ENCODE data around the gene NINJ1.

- TF ChIP-seq JUN (CRISPR knock-in tag; IDR thresholded peaks at IDR 0.05) (no peak), NFE2L1 (CRISPR knock-in tag; IDR thresholded peaks at IDR 0.05) (no peak), IRF1 (CRISPR knock-in tag; IDR thresholded peaks at IDR 0.05) (no peak), CTCF (IDR thresholded peaks at IDR 0.05) (no peak), SOX15 (CRISPR knock-in tag; IDR thresholded peaks at IDR 0.05) (no peak), USF2 (CRISPR knock-in tag; IDR thresholded peaks at IDR 0.05) (no peak), CBFB (CRISPR knock-in tag; IDR thresholded peaks at IDR 0.05; ENCODE audit: low read depth) (no peak), MAX (CRISPR knock-in tag; IDR thresholded peaks at IDR 0.05) (no peak), PRDM15 (CRISPR knock-in tag; IDR thresholded peaks at IDR 0.05) (no peak), SMAD4 (CRISPR knock-in tag; IDR thresholded peaks at IDR 0.05) (no peak), AFF4 (CRISPR knock-in tag; IDR thresholded peaks at IDR 0.05; ENCODE audit: borderline replicate concordance) (no peak), ATF3 (CRISPR knock-in tag; conservative IDR thresholded peaks at IDR 0.05) (no peak)
Measured at GRCh38 chr9:93151097-93151784, 17.2 kb upstream of the NINJ1 start.
